ENCODE measurements around the gene APOL1. TPM values are rescaled to one million over a fixed set of nuclear protein-coding genes. Genes with fewer than 3 reads are reported as not detected.

The APOL1 gene
- total and polyA plus RNA-seq, 2 of the 13 experiments (the other 11 are each of a cell fraction or from before 2014, with no cell fraction given): 20.3 to 75.0 TPM

DNA sequence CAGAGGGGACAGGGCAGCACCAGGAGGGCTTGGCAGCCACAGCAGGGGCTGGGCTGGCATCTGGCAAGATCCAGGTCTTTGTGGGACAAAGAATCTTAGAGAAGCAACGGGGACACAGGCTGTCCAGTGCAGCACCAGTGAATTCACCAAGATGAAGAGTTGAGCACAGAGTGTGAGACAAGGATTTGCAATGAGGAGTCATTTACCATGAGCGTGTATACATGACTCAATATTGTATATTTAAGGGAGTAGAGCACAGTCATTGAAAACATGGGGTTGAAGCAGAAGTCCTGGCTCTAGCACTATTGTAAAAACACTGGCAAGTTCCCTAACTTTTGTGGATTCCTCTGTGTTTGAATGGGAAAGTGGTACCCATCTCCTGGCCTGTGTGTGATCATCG lies 3.5 kb downstream of the APOL1 start:
- 100% methylated on average over 2 of the region's 3 CpGs for WGBS (ENCODE audit: low lambda C conversion rate)
- no peak overlapping the region for H3K9ac ChIP-seq (ENCODE audit: insufficient read depth, low read depth, low read length)
- peaks cover 8 to 57% of the 10 kb centered on the region in 2 experiments for H3K36me3 ChIP-seq (replicated peaks in 1 of 2; ENCODE audit: control insufficient read depth in 1 of 2, insufficient read depth in 2 of 2, low read length in 2 of 2)
- no peaks in the 10 kb centered on the region for H3K9me3 ChIP-seq (ENCODE audit: low read length)
- H3K4me1 ChIP-seq (ENCODE audit: insufficient read depth, low read length): peaks cover 84% of the 10 kb centered on the region
- POLR2A ChIA-PET: no interaction called here
- TF ChIP-seq CEBPB (IDR thresholded peaks at IDR 0.05; ENCODE audit: borderline replicate concordance, low read depth, low read length) (no peak), HNF4G (IDR thresholded peaks at IDR 0.05; ENCODE audit: borderline replicate concordance, low read depth, low read length) (no peak), HNF4G (CRISPR knock-in tag; IDR thresholded peaks at IDR 0.05; ENCODE audit: borderline replicate concordance, low read depth) (no peak), HDAC2 (CRISPR knock-in tag; IDR thresholded peaks at IDR 0.05) (no peak)
- TF ChIP-seq, protein P1, sequence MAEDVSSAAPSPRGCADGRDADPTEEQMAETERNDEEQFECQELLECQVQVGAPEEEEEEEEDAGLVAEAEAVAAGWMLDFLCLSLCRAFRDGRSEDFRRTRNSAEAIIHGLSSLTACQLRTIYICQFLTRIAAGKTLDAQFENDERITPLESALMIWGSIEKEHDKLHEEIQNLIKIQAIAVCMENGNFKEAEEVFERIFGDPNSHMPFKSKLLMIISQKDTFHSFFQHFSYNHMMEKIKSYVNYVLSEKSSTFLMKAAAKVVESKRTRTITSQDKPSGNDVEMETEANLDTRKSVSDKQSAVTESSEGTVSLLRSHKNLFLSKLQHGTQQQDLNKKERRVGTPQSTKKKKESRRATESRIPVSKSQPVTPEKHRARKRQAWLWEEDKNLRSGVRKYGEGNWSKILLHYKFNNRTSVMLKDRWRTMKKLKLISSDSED (CRISPR knock-in tag; IDR thresholded peaks at IDR 0.05): no peak
- H3K27me3 ChIP-seq (ENCODE audit: control insufficient read depth in 1 of 2, insufficient read depth in 2 of 2, low read length in 2 of 2): no peaks in the 10 kb centered on the region; a peak in 1 of 5 replicates
- in situ Hi-C loops (cut with HindIII; ENCODE audit: extremely low pct_ligation_motif_present, low pct_unique_long_range_greater_than_20kb) (no loop called here), intact Hi-C loops (cut with micrococcal nuclease; ENCODE audit: unreplicated experiment) (no loop called here)
- H3K27ac ChIP-seq (ENCODE audit: extremely low read length, insufficient read depth, low read length): no peak overlapping the region
- FAIRE-seq: no peak
- H3K79me2 ChIP-seq (ENCODE audit: insufficient read depth, low read length): peaks cover 34% of the 10 kb centered on the region
- ATAC-seq: no peak
- H3K4me2 ChIP-seq (ENCODE audit: low read depth, low read length): peak overlapping the region; percentile 31; the same call in 1 of the 2 replicates
- H3K4me3 ChIP-seq (replicated peaks in 1 of 3; ENCODE audit: insufficient read depth in 1 of 3, low read depth in 2 of 3, low read length in 3 of 3): no peak overlapping the region
- H4K20me1 ChIP-seq (ENCODE audit: insufficient read depth, low read length): no peaks in the 10 kb centered on the region
- CTCF ChIA-PET (ENCODE audit: low intra/inter-chr PET ratio, low total read pairs): no interaction called here
- DNase-seq (ENCODE audit: low spot score): no peak
- no peak overlapping the region for H2AFZ ChIP-seq (ENCODE audit: low read length)
- no TSS peak for BruUV-seq (replicated peaks)

DNA sequence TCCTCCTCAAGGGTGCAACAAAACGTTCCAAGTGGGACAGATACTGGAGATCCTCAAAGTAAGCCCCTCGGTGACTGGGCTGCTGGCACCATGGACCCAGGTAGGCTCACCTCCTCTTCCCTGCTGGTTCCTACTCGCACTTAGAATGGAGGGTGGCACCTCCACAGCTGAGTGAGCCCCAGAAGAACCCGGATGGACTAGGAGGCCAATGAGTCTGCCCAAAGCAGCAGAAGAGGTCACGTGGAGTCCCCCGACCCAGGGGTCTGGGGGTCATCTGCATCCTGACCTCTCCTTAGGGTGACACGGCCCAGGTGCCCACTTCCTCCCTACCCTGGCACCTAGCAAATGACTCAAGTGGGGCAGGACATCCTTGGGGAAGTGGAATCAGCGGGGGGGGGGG lies 4.4 kb downstream of the APOL1 start:
- no peak for FAIRE-seq
- TF ChIP-seq DMAP1 (CRISPR knock-in tag; IDR thresholded peaks at IDR 0.05): no peak
- no peak for TF ChIP-seq ARNTL (CRISPR knock-in tag; IDR thresholded peaks at IDR 0.05)
- TF ChIP-seq, protein P2, sequence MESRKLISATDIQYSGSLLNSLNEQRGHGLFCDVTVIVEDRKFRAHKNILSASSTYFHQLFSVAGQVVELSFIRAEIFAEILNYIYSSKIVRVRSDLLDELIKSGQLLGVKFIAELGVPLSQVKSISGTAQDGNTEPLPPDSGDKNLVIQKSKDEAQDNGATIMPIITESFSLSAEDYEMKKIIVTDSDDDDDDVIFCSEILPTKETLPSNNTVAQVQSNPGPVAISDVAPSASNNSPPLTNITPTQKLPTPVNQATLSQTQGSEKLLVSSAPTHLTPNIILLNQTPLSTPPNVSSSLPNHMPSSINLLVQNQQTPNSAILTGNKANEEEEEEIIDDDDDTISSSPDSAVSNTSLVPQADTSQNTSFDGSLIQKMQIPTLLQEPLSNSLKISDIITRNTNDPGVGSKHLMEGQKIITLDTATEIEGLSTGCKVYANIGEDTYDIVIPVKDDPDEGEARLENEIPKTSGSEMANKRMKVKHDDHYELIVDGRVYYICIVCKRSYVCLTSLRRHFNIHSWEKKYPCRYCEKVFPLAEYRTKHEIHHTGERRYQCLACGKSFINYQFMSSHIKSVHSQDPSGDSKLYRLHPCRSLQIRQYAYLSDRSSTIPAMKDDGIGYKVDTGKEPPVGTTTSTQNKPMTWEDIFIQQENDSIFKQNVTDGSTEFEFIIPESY (CRISPR knock-in tag; IDR thresholded peaks at IDR 0.05): no peak
- no peak for TF ChIP-seq EED (CRISPR knock-in tag; IDR thresholded peaks at IDR 0.05)
- TF ChIP-seq KMT2B (CRISPR knock-in tag; IDR thresholded peaks at IDR 0.05): no peak
- TF ChIP-seq ZNF790 (CRISPR knock-in tag; IDR thresholded peaks at IDR 0.05; ENCODE audit: borderline replicate concordance): no peak
- no peak for TF ChIP-seq CBX2 (IDR thresholded peaks at IDR 0.05; ENCODE audit: low read depth, low read length)
- TF ChIP-seq CBX2 (CRISPR knock-in tag; IDR thresholded peaks at IDR 0.05; ENCODE audit: low read depth): no peak
- TF ChIP-seq HMG20B (CRISPR knock-in tag; conservative IDR thresholded peaks at IDR 0.05): no peak
- no peak for TF ChIP-seq NCOR1 (IDR thresholded peaks at IDR 0.05; ENCODE audit: borderline replicate concordance, low read length)
- TF ChIP-seq, protein P3, sequence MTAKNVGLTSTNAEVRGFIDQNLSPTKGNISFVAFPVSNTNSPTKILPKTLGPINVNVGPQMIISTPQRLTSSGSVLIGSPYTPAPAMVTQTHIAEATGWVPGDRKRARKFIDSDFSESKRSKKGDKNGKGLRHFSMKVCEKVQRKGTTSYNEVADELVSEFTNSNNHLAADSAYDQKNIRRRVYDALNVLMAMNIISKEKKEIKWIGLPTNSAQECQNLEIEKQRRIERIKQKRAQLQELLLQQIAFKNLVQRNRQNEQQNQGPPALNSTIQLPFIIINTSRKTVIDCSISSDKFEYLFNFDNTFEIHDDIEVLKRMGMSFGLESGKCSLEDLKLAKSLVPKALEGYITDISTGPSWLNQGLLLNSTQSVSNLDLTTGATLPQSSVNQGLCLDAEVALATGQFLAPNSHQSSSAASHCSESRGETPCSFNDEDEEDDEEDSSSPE (CRISPR knock-in tag; IDR thresholded peaks at IDR 0.05): no peak

More for the DNA sequence above, 4.4 kb downstream of the APOL1 start:
- Histone ChIP-seq H3K27me3 (ENCODE audit: control insufficient read depth in 1 of 2, insufficient read depth in 2 of 2, low read length in 2 of 2) (no peaks in the 10 kb centered on the region; a peak in 1 of 5 replicates), H3K9ac (ENCODE audit: insufficient read depth, low read depth, low read length) (no peak overlapping the region), H3K4me2 (ENCODE audit: low read depth, low read length) (no peak overlapping the region), H3K4me3 (replicated peaks in 1 of 3; ENCODE audit: insufficient read depth in 1 of 3, low read depth in 2 of 3, low read length in 3 of 3) (no peak overlapping the region), H3K4me1 (ENCODE audit: insufficient read depth, low read length) (peaks cover 84% of the 10 kb centered on the region), H2AFZ (ENCODE audit: low read length) (no peak overlapping the region), H3K36me3 (replicated peaks in 1 of 2; ENCODE audit: control insufficient read depth in 1 of 2, insufficient read depth in 2 of 2, low read length in 2 of 2) (peaks cover 9 to 59% of the 10 kb centered on the region in 2 experiments), H4K20me1 (ENCODE audit: insufficient read depth, low read length) (no peaks in the 10 kb centered on the region), H3K27ac (ENCODE audit: extremely low read length, insufficient read depth, low read length) (no peak overlapping the region), H3K9me3 (ENCODE audit: low read length) (no peaks in the 10 kb centered on the region), H3K79me2 (ENCODE audit: insufficient read depth, low read length) (peaks cover 34% of the 10 kb centered on the region)
- in situ Hi-C loops (cut with HindIII; ENCODE audit: extremely low pct_ligation_motif_present, low pct_unique_long_range_greater_than_20kb): no loop called here
- POLR2A ChIA-PET: no interaction called here
- WGBS (ENCODE audit: low lambda C conversion rate): 75% methylated on average over 8 of the region's 8 CpGs
- BruUV-seq (replicated peaks): no TSS peak
- ATAC-seq (no peak), DNase-seq (ENCODE audit: low spot score) (no peak)
- CTCF ChIA-PET (ENCODE audit: low intra/inter-chr PET ratio, low total read pairs): no interaction called here
- intact Hi-C loops (cut with micrococcal nuclease; ENCODE audit: unreplicated experiment): no loop called here
